Lung (tissue), 12 donors: ENCODE results near the gene ZNF804B. TPM values are rescaled to one million over a fixed set of nuclear protein-coding genes. Genes with fewer than 3 reads are reported as not detected.

Source experiments
- ATAC-seq: fragments of 200-7000 bp; cut with Tn5 transposase; one replicate; pipeline ENCODE4 v1.9.1; 2020; ENCODE audit warnings: moderate number of reproducible peaks; ENCODE audit not compliant: insufficient read depth, low FRiP score
- DNase-seq, 3 donors: peaks; one replicate each; pipeline ENCODE4 v3.0.0-alpha.2; 2013 to 2017
- H3K27ac ChIP-seq, 2 donors: one replicate each; pipeline ENCODE4 v1.5.1; 2013; ENCODE audit warnings: mild to moderate bottlenecking in 2 of 2, moderate library complexity in 2 of 2, control low read depth in 1 of 2, inconsistent platforms in 1 of 2, low read depth in 1 of 2, low read length in 1 of 2
- H3K27me3 ChIP-seq, 3 donors: one replicate each; pipeline ENCODE4 v1.5.1; 2013; ENCODE audit warnings: low read length in 2 of 3; ENCODE audit not compliant: control insufficient read depth in 3 of 3, insufficient read depth in 3 of 3
- H3K36me3 ChIP-seq, 4 donors: one replicate each; pipeline ENCODE4 v1.5.1; 2013; ENCODE audit warnings: low read length in 4 of 4, mild to moderate bottlenecking in 1 of 4, moderate library complexity in 1 of 4; ENCODE audit not compliant: control insufficient read depth in 4 of 4, insufficient read depth in 4 of 4
- H3K4me1 ChIP-seq, 5 donors: one replicate each; pipeline ENCODE4 v1.5.1; 2013; ENCODE audit warnings: low read length in 5 of 5, mild to moderate bottlenecking in 2 of 5, moderate library complexity in 1 of 5; ENCODE audit not compliant: control insufficient read depth in 5 of 5, insufficient read depth in 5 of 5
- H3K4me3 ChIP-seq: one replicate; pipeline ENCODE4 v1.5.1; 2013; ENCODE audit warnings: mild to moderate bottlenecking, control low read depth, moderate library complexity
- H3K9ac ChIP-seq, 2 donors: one replicate each; pipeline ENCODE4 v1.5.1; 2013; ENCODE audit warnings: low read length in 2 of 2, control low read depth in 1 of 2; ENCODE audit not compliant: insufficient read depth in 1 of 2
- H3K9me3 ChIP-seq, 4 donors: one replicate each; pipeline ENCODE4 v1.5.1; 2013; ENCODE audit warnings: low read length in 3 of 4, mild to moderate bottlenecking in 1 of 4, moderate library complexity in 1 of 4; ENCODE audit not compliant: control insufficient read depth in 4 of 4, insufficient read depth in 3 of 4
- CTCF ChIP-seq: IDR thresholded peaks from 2 replicates; pipeline ENCODE4 v1.5.1; 2012; ENCODE audit warnings: mild to moderate bottlenecking; ENCODE audit errors: control extremely low read depth, extremely low read depth
- WGBS, 2 donors: extraction: QIAGEN DNeasy Blood & Tissue Kit; methylation state at CpG; one replicate each; pipeline ENCODE4 v1.1.7; 2013; 5-methylcytosine and 5-hydroxymethylcytosine counted together
- polyA plus RNA-seq, 2 donors: library from polyadenylated mRNA; stranded (reverse); fragments of 200-250 nt; gene quantifications; one replicate each; pipeline ENCODE4 v1.2.1, GENCODE V29; 2013
- total RNA-seq, 2 donors: library from RNA; depleted of rRNA in 1 of 2; stranded (reverse); fragments of >200 nt in 1 of 2; gene quantifications; one replicate each; pipeline ENCODE4 v1.2.1, GENCODE V29; 2014 to 2021
- donor health status: control.
- donor health status: control.
- donor health status: Bipolar disorder and iron deficiency.
- donor health status: healthy.
- donor health status: DM: yes; HTN: yes; CAD: no.

Gene ZNF804B
- total and polyA plus RNA-seq, 4 donors: not detected

- H3K36me3 ChIP-seq: no peaks in the 10 kb centered on the region
- ATAC-seq (no peak), DNase-seq (no peak)
- WGBS, 2 donors: 93 to 97% methylated on average over 1 of the region's 1 CpG
- H3K9me3 ChIP-seq: no peaks in the 10 kb centered on the region
- no peak overlapping the region for H3K4me3 ChIP-seq
- no peaks in the 10 kb centered on the region for H3K27me3 ChIP-seq
- no peak overlapping the region for H3K27ac ChIP-seq
- no peak overlapping the region for H3K9ac ChIP-seq
- TF ChIP-seq CTCF: no peak
- H3K4me1 ChIP-seq: no peaks in the 10 kb centered on the region
These were observed 192.3 kb downstream of the ZNF804B start for GRCh38 chr7:88951826-88952225.

DNA sequence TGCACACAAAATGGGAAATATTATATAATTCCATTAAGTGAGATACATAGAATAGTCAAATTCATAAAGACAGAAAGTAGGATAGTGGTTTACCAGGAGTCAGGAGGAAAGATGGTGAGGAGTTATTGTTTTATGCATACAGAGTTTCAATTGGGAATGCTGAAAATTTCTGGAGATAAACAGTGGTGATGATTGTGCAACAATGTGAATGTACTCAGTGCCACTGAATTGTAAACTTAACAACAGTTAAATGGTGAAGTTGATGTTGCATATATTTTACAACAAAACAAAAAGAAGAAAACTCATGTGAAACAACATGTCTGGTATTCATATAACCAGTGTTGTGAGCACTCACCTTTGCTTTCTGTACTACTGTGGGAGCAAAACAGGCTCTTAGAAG, 204.9 kb downstream of the ZNF804B start:
- H3K4me3 ChIP-seq: no peak overlapping the region
- H3K9ac ChIP-seq: no peak overlapping the region
- H3K36me3 ChIP-seq: no peaks in the 10 kb centered on the region
- TF ChIP-seq CTCF: no peak
- no peaks in the 10 kb centered on the region for H3K4me1 ChIP-seq
- H3K27me3 ChIP-seq: no peaks in the 10 kb centered on the region
- ATAC-seq (no peak), DNase-seq (no peak)
- no peaks in the 10 kb centered on the region for H3K9me3 ChIP-seq
- H3K27ac ChIP-seq: no peak overlapping the region

GRCh38 chr7:88965371-88965770, 205.9 kb downstream of the ZNF804B start:
- no peak for DNase-seq
- Histone ChIP-seq H3K9me3 (no peaks in the 10 kb centered on the region), H3K27me3 (no peaks in the 10 kb centered on the region), H3K9ac (no peak overlapping the region), H3K27ac (no peak overlapping the region), H3K36me3 (no peaks in the 10 kb centered on the region), H3K4me1 (no peaks in the 10 kb centered on the region), H3K4me3 (no peak overlapping the region)
- TF ChIP-seq CTCF: no peak
- 77 to 87% methylated on average over 4 of the region's 4 CpGs for WGBS, 2 donors
- ATAC-seq: no peak

- Histone ChIP-seq H3K4me1 (no peaks in the 10 kb centered on the region), H3K9me3 (no peaks in the 10 kb centered on the region), H3K4me3 (no peak overlapping the region), H3K36me3 (no peaks in the 10 kb centered on the region), H3K27me3 (no peaks in the 10 kb centered on the region), H3K27ac (no peak overlapping the region), H3K9ac (no peak overlapping the region)
- WGBS, 2 donors: 48% methylated on average over 4 of the region's 4 CpGs
- DNase-seq (no peak), ATAC-seq (no peak)
- no peak for TF ChIP-seq CTCF
These were observed 207.9 kb downstream of the ZNF804B start for GRCh38 chr7:88967432-88967831.
